Activated CD8-positive, alpha-beta T cell treated with anti-CD3 and anti-CD28 coated beads for 36 hours (primary cell): ENCODE results near the gene ACSM6. TPM values are rescaled to one million over a fixed set of nuclear protein-coding genes. Genes with fewer than 3 reads are reported as not detected.

ENCODE experiments used
- ATAC-seq: fragments of 200-7000 bp; cut with Tn5 transposase; one replicate; pipeline ENCODE4 v1.10.0; 2021; ENCODE audit warnings: mild to moderate bottlenecking, moderate library complexity
- CTCF ChIA-PET: fragments of 350-600 bp; sonication (Branson Sonifier 250); formaldehyde crosslinking; loops from one replicate; lab custom pipeline; 2021; ENCODE audit warnings: antibody characterized with exemption; lab: Charles Lee
- POLR2A ChIA-PET: fragments of 350-600 bp; sonication (Branson Sonifier 250); formaldehyde crosslinking; loops from one replicate; lab custom pipeline; 2021; ENCODE audit warnings: antibody characterized with exemption; lab: Charles Lee
- DNase-seq: peaks from one replicate; pipeline ENCODE4 v3.0.0-alpha.2; 2020
- H3K27ac Mint-ChIP-seq: one replicate; pipeline ENCODE4 v1.8.0; 2021; ENCODE audit warnings: mild to moderate bottlenecking, mixed read lengths
- H3K27me3 Mint-ChIP-seq: one replicate; pipeline ENCODE4 v1.8.0; 2021; ENCODE audit warnings: mixed read lengths
- H3K36me3 Mint-ChIP-seq: one replicate; pipeline ENCODE4 v1.8.0; 2021; ENCODE audit warnings: low read depth, mixed read lengths
- H3K4me1 Mint-ChIP-seq: one replicate; pipeline ENCODE4 v1.8.0; 2021; ENCODE audit warnings: low read depth, mixed read lengths
- H3K4me3 Mint-ChIP-seq: one replicate; pipeline ENCODE4 v1.8.0; 2021; ENCODE audit warnings: mild to moderate bottlenecking, moderate library complexity, mixed read lengths
- H3K9me3 Mint-ChIP-seq: one replicate; pipeline ENCODE4 v1.8.0; 2021; ENCODE audit warnings: mixed read lengths
- intact Hi-C: fragments of 100-400 bp; cut with micrococcal nuclease; formaldehyde crosslinking; loops from one replicate; pipeline ENCODE4 v1.10.0; 2022
- total RNA-seq, 2 experiments: library from RNA; stranded (reverse); gene quantifications; one replicate each; pipeline ENCODE4 v1.2.3, GENCODE V29; 2021
- TF ChIP-seq, protein P1 (sequence below): fragments of 200-600 bp; IDR thresholded peaks from one replicate; pipeline ENCODE4 v1.8.0; 2022; ENCODE audit warnings: antibody characterized with exemption, mild to moderate bottlenecking

Gene ACSM6
- total RNA-seq, 2 experiments from 2014 or later: not detected

DNA sequence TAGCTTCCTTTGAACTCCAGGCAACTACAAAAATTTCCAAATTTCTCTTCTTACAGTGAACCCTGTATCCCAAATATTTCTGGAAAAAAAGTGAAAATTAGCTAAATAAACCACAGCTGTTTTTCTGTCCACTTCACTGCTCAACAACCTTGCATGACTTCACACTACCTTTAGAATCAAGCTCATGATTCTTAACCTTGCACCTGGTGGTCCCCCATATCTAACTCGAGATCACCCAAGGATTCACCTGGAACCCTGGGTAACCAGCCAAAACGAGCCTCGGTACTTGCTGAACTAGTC is 49.2 kb downstream of the ACSM6 start:
- ATAC-seq (no peak), DNase-seq (no peak)
- Mint-ChIP-seq H3K9me3 (peaks cover 4% of the 10 kb centered on the region), H3K27me3 (peaks cover 5% of the 10 kb centered on the region), H3K27ac (no peak overlapping the region), H3K4me3 (no peak overlapping the region), H3K36me3 (no peaks in the 10 kb centered on the region), H3K4me1 (peaks cover 4% of the 10 kb centered on the region)
- intact Hi-C loops: loop anchor here (5.0 to 10.0 kb wide), 3 partner anchors 61 to 608 kb away; no protein-coding TSS in a partner anchor
- ChIA-PET CTCF (interaction anchor here (0.6 to 8.2 kb wide), 38 partner anchors 8 to 1940 kb away, joined by 3 to 244 read pairs (median 4); no protein-coding TSS in a partner anchor), POLR2A (no interaction called here)
- TF ChIP-seq, protein P1, sequence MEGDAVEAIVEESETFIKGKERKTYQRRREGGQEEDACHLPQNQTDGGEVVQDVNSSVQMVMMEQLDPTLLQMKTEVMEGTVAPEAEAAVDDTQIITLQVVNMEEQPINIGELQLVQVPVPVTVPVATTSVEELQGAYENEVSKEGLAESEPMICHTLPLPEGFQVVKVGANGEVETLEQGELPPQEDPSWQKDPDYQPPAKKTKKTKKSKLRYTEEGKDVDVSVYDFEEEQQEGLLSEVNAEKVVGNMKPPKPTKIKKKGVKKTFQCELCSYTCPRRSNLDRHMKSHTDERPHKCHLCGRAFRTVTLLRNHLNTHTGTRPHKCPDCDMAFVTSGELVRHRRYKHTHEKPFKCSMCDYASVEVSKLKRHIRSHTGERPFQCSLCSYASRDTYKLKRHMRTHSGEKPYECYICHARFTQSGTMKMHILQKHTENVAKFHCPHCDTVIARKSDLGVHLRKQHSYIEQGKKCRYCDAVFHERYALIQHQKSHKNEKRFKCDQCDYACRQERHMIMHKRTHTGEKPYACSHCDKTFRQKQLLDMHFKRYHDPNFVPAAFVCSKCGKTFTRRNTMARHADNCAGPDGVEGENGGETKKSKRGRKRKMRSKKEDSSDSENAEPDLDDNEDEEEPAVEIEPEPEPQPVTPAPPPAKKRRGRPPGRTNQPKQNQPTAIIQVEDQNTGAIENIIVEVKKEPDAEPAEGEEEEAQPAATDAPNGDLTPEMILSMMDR: peak; percentile 54

DNA sequence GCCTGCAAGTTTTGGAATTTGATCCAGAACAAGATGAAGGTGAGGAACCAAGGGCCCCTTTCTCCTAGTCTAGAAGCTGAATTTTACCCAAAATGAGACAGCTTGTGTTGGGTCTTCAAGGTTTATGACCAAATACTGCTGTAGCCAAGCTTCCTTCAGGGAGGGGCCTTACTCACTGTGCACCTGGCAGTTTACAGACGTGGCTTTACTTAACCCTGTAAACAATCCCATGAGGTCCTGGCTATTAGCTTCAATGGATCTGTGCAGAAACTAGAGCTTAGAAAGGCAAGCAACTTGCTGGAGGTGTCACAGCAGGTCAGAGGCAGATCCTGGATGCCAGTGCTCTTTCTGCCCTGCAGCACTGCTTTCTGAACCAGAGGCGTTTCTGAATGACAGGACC is 50.1 kb downstream of the ACSM6 start:
- Mint-ChIP-seq H3K4me1 (peaks cover 4% of the 10 kb centered on the region), H3K36me3 (no peaks in the 10 kb centered on the region), H3K27me3 (peaks cover 8% of the 10 kb centered on the region), H3K4me3 (no peak overlapping the region), H3K27ac (no peak overlapping the region), H3K9me3 (peaks cover 4% of the 10 kb centered on the region)
- DNase-seq (no peak), ATAC-seq (no peak)
- intact Hi-C loops: loop anchor here (5.0 to 10.0 kb wide), 3 partner anchors 62 to 609 kb away; no protein-coding TSS in a partner anchor
- CTCF ChIA-PET: interaction anchor here (0.7 to 8.2 kb wide), 19 partner anchors 11 to 614 kb away, joined by 3 to 244 read pairs (median 7); no protein-coding TSS in a partner anchor
- TF ChIP-seq, protein P1: no peak
- POLR2A ChIA-PET: interaction anchor here (0.7 kb wide), 1 partner anchor 108 kb away, joined by 3 read pairs; no protein-coding TSS in a partner anchor

DNA sequence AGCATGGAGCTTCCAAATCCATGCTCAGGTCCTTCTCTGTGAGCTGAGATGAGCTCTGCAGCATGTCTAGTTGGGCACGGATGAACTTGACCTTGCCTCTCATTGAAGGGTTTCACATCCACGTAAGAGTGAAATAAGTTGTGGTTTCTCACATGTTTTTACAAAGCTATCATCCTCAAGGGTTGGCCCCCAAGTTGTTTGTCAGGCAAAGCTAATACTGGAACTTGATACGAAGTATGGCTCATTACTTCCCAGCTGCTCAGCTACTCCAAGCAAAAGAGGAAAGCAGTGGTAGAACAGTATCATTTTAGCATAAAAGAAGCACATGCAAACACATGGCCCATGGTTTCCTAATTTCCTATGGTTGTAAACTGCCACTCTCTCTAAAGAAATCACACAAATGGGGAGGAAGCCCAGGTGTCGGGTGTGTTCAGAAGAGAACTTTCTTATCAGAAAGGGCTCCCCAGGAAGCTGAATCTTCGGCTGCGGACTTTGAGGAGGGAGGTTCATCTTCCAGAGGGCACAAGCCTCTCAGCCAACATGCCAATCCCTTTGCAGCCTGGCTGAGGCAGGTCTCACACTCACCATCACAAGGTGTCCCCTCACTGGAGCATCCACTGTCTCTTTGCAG is 51.5 kb downstream of the ACSM6 start:
- CTCF ChIA-PET: interaction anchor here (0.9 to 8.2 kb wide), 19 partner anchors 8 to 602 kb away, joined by 3 to 244 read pairs (median 4); no protein-coding TSS in a partner anchor
- Mint-ChIP-seq H3K27me3 (peaks cover 9% of the 10 kb centered on the region), H3K4me1 (peaks cover 4% of the 10 kb centered on the region), H3K9me3 (no peaks in the 10 kb centered on the region), H3K36me3 (no peaks in the 10 kb centered on the region), H3K4me3 (no peak overlapping the region), H3K27ac (no peak overlapping the region)
- peak; percentile 49 for ATAC-seq
- intact Hi-C loops: loop anchor here (2.0 to 10.0 kb wide), 2 partner anchors 115 to 611 kb away; no protein-coding TSS in a partner anchor
- no peak for DNase-seq
- POLR2A ChIA-PET: interaction anchor here (1.8 kb wide), 1 partner anchor 116 kb away, joined by 8 read pairs; no protein-coding TSS in a partner anchor
- TF ChIP-seq, protein P1: no peak

DNA sequence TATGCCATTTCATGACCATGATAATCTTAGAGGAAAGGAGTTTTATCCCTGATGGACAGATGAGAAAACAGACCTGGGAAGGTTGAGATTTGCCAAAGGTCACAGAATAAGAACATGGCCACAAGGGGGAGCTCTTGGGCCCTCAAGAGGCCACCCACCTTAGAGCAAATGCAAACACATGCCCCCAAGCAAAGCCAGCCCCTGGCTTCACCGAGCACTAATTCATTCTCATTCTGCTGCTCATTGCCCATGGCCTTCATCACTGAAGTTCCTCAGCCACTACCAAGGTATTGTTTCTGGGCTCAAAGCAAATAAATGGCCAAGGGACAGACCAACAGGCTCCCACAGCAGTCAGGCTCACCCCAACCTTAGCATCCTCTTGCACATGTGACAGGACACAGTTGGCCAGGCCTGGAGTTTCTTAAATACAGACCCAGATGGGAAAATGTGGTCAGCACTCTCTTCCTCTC is 52.6 kb downstream of the ACSM6 start:
- peaks cover 9% of the 10 kb centered on the region for H3K27me3 Mint-ChIP-seq
- ChIA-PET CTCF (interaction anchor here (0.6 to 8.2 kb wide), 25 partner anchors 9 to 1055 kb away, joined by 3 to 244 read pairs (median 3); no protein-coding TSS in a partner anchor), POLR2A (interaction anchor here (1.0 to 1.8 kb wide), 2 partner anchors 15 to 115 kb away, joined by 3 to 8 read pairs; no protein-coding TSS in a partner anchor)

More for the DNA sequence above, 52.6 kb downstream of the ACSM6 start:
- TF ChIP-seq, protein P1: peak; percentile 80
- Mint-ChIP-seq H3K4me3 (no peak overlapping the region), H3K27ac (no peak overlapping the region), H3K36me3 (no peaks in the 10 kb centered on the region), H3K4me1 (peaks cover 4% of the 10 kb centered on the region), H3K9me3 (no peaks in the 10 kb centered on the region)
- ATAC-seq (peak; percentile 75), DNase-seq (peak; percentile 88)
- intact Hi-C loops: loop anchor here (2.0 to 10.0 kb wide), 2 partner anchors 114 to 612 kb away; no protein-coding TSS in a partner anchor
